HepG2 (cell line): ENCODE results near the gene GEMIN2. TPM values are rescaled to one million over a fixed set of nuclear protein-coding genes. Genes with fewer than 3 reads are reported as not detected.

Experiments used
- IRF2 ChIP-seq: IDR thresholded peaks from 2 replicates; pipeline ENCODE4 v1.6.1; 2018; ENCODE audit warnings: missing genetic modification reagents, missing compliant biosample characterization
- KAT2B ChIP-seq: fragments of 150-350 bp; IDR thresholded peaks from 2 replicates; pipeline ENCODE4 v1.6.1; 2014; ENCODE audit warnings: low read depth, low read length, borderline replicate concordance
- KLF6 ChIP-seq: IDR thresholded peaks from 2 replicates; pipeline ENCODE4 v1.8.0; 2016; ENCODE audit warnings: missing biosample characterization, missing genetic modification reagents
- TOE1 ChIP-seq: sonication (generic); formaldehyde crosslinking; IDR thresholded peaks from 2 replicates; pipeline ENCODE4 v1.4.0; 2020; ENCODE audit warnings: mild to moderate bottlenecking, missing genetic modification reagents
- ZNF407 ChIP-seq: sonication (generic); formaldehyde crosslinking; IDR thresholded peaks from one replicate; pipeline ENCODE4 v1.5.1; 2020; ENCODE audit warnings: mild to moderate bottlenecking, missing genetic modification reagents; ENCODE audit errors: not compliant biosample characterization
- ZNF512B ChIP-seq: sonication (generic); formaldehyde crosslinking; IDR thresholded peaks from 2 replicates; pipeline ENCODE4 v1.5.1; 2020; ENCODE audit warnings: missing genetic modification reagents, mild to moderate bottlenecking, borderline replicate concordance
- ZNF7 ChIP-seq: IDR thresholded peaks from 2 replicates; pipeline ENCODE4 v1.6.1; 2016; ENCODE audit warnings: missing biosample characterization, missing genetic modification reagents
- ZNF841 ChIP-seq: sonication (generic); formaldehyde crosslinking; IDR thresholded peaks from 2 replicates; pipeline ENCODE4 v1.8.1; 2023; ENCODE audit warnings: missing genetic modification reagents, borderline replicate concordance
- polyA plus RNA-seq, 8 experiments: library from polyadenylated mRNA; depleted of rRNA in 3 of 8; stranded (reverse) in 7 of 8; unstranded in 1 of 8; fragments of >200 nt; fragmentation: Illumina TruSeq in 4 of 8; extraction: Trizol in 4 of 8; gene quantifications; 2 replicates each; pipeline versions ENCODE4 v1.2.1 to v1.2.3, GENCODE V29; 2011 to 2016; ENCODE audit warnings: low read depth in 4 of 8, missing spikeins in 1 of 8, mixed read lengths in 1 of 8; ENCODE audit not compliant: insufficient read depth in 1 of 8
- total RNA-seq, 5 experiments: library from RNA; depleted of rRNA; stranded (reverse); fragments of >200 nt; fragmentation: Illumina TruSeq; extraction: Trizol; gene quantifications; 2 replicates each; pipeline ENCODE4 v1.2.3, GENCODE V29; 2016; ENCODE audit warnings: low read depth in 1 of 5
- TF ChIP-seq, protein P1 (sequence below): sonication (generic); formaldehyde crosslinking; IDR thresholded peaks from 2 replicates; pipeline ENCODE4 v1.5.0; 2020; ENCODE audit warnings: missing genetic modification reagents
- TF ChIP-seq, protein P2 (sequence below): sonication (generic); formaldehyde crosslinking; IDR thresholded peaks from 2 replicates; pipeline ENCODE4 v1.5.0; 2020; ENCODE audit warnings: mild to moderate bottlenecking, missing genetic modification reagents

The GEMIN2 gene
- total and polyA plus RNA-seq, 2 of the 13 experiments (the other 11 are each of a cell fraction or from before 2014, with no cell fraction given) = 54.8 to 110 TPM

DNA sequence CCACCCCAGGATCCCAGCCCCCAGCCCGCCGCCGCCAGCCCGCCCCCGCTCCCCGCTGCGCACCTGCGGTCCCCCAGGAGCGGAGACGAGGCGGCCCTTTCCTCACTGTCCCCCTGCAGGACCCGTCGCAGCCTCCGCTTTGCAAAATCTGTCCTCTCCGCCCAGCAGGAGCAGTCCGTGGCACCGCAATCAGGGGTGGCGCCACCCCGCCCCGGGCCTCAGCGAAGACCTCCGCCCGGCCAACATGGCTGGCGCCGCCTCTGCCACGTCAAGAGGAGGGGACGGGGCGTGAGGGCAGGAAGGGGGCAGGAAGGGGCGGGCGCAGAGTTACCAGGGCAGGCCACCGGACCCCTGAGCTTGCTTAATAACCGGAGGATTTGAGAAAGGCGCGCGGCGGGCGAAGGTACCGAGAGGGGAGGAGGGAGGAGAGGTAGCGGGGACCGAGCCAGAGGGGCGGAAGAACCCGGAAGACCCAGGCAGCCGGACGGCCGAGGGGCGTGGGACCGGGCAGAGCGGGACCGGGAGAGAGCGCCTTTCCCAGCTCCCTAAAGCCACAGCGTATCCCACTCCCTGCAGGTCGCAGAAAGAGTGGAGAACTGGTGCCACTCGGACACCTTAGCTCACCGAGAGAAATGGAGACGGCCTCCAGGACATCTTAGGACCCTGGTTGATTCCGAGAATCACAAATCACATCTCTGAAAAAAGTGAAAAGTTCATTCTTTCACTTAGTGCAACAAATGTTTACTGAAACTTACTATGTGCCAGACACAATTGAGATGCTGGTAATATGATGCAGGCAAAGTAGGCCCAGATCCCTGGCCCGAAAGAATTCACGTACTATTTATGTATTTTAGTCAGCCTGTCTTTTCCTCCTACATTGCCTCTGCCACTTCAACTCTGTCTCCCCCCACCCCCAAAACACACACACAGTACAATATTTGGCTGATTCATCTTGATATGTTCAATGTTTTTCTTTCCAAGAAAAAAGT, 10.9 kb upstream of the GEMIN2 start, which contains the start of gene SEC23A (continued):
- TF ChIP-seq ZNF512B (CRISPR knock-in tag) (peak; percentile 91; the same call in 1 of the 2 replicates), ZNF407 (CRISPR knock-in tag) (peak; percentile 100), KLF6 (CRISPR knock-in tag) (peak; percentile 99), KAT2B (0 out of 2 replicates have a peak, but pooled peaks have one; percentile 30), TOE1 (CRISPR knock-in tag) (peak; percentile 97), IRF2 (CRISPR knock-in tag) (peak; percentile 98), ZNF7 (CRISPR knock-in tag) (peak; percentile 12; the same call in 1 of the 2 replicates), ZNF841 (CRISPR knock-in tag) (peak; percentile 94; the same call in 1 of the 2 replicates)
- TF ChIP-seq, protein P1, sequence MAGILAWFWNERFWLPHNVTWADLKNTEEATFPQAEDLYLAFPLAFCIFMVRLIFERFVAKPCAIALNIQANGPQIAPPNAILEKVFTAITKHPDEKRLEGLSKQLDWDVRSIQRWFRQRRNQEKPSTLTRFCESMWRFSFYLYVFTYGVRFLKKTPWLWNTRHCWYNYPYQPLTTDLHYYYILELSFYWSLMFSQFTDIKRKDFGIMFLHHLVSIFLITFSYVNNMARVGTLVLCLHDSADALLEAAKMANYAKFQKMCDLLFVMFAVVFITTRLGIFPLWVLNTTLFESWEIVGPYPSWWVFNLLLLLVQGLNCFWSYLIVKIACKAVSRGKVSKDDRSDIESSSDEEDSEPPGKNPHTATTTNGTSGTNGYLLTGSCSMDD (CRISPR knock-in tag) = peak; percentile 84; the same call in 1 of the 2 replicates
- TF ChIP-seq, protein P2, sequence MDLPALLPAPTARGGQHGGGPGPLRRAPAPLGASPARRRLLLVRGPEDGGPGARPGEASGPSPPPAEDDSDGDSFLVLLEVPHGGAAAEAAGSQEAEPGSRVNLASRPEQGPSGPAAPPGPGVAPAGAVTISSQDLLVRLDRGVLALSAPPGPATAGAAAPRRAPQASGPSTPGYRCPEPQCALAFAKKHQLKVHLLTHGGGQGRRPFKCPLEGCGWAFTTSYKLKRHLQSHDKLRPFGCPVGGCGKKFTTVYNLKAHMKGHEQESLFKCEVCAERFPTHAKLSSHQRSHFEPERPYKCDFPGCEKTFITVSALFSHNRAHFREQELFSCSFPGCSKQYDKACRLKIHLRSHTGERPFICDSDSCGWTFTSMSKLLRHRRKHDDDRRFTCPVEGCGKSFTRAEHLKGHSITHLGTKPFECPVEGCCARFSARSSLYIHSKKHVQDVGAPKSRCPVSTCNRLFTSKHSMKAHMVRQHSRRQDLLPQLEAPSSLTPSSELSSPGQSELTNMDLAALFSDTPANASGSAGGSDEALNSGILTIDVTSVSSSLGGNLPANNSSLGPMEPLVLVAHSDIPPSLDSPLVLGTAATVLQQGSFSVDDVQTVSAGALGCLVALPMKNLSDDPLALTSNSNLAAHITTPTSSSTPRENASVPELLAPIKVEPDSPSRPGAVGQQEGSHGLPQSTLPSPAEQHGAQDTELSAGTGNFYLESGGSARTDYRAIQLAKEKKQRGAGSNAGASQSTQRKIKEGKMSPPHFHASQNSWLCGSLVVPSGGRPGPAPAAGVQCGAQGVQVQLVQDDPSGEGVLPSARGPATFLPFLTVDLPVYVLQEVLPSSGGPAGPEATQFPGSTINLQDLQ (CRISPR knock-in tag) = 0 out of 2 replicates have a peak, but pooled peaks have one; percentile 64
